Esophagus squamous epithelium (tissue), 5 donors: ENCODE data around the gene SLC2A13. TPM values are rescaled to one million over a fixed set of nuclear protein-coding genes. Genes with fewer than 3 reads are reported as not detected.

Source experiments
- DNase-seq: peaks from one replicate; lab custom pipeline; 2025; lab: John Stamatoyannopoulos, UW
- H3K27ac ChIP-seq, 4 donors: fragments of 200-600 bp; sonication (generic); one replicate each; pipeline ENCODE4 v1.5.1; 2016 to 2019; ENCODE audit warnings: mild to moderate bottlenecking in 1 of 4
- H3K27me3 ChIP-seq, 4 donors: fragments of 200-600 bp; sonication (generic); 1 replicate in 3 of 4; 2 replicates in 1 of 4; pipeline versions ENCODE4 v1.5.1 to v1.6.0; 2017 to 2021; ENCODE audit warnings: antibody characterized with exemption in 1 of 4
- H3K36me3 ChIP-seq, 3 donors: fragments of 200-600 bp; sonication (generic); one replicate each; pipeline ENCODE4 v1.5.1; 2016 to 2019
- H3K4me1 ChIP-seq, 3 donors: fragments of 200-600 bp; sonication (generic); one replicate each; pipeline ENCODE4 v1.5.1; 2017 to 2019
- H3K4me3 ChIP-seq, 4 donors: fragments of 200-600 bp; sonication (generic); 1 replicate in 3 of 4; 2 replicates in 1 of 4; pipeline ENCODE4 v1.5.1; 2016 to 2019; ENCODE audit warnings: mild to moderate bottlenecking in 2 of 4, moderate library complexity in 1 of 4
- H3K9me3 ChIP-seq, 3 donors: fragments of 200-600 bp; sonication (generic); one replicate each; pipeline ENCODE4 v1.5.1; 2016 to 2019
- POLR2A ChIP-seq, 4 donors: fragments of 450-650 bp; IDR thresholded peaks; one replicate each; pipeline ENCODE4 v1.6.1; 2017; ENCODE audit warnings: antibody characterized with exemption in 4 of 4, mild to moderate bottlenecking in 4 of 4, moderate library complexity in 3 of 4
- WGBS, 2 donors: methylation state at CpG; one replicate each; pipeline ENCODE4 v1.1.5; 2018; 5-methylcytosine and 5-hydroxymethylcytosine counted together
- intact Hi-C: fragments of 100-400 bp; cut with DNase I; formaldehyde crosslinking; loops from one replicate; pipeline ENCODE4 v1.15.0; 2022
- total RNA-seq, 4 donors: library from RNA; depleted of rRNA; stranded (reverse); fragments of >200 nt; gene quantifications; one replicate each; pipeline ENCODE4 v1.1.0, GENCODE V29; 2016
- TF ChIP-seq, protein P1 (sequence below), 6 experiments: fragments of 450-650 bp in 4 of 6; fragments of 200-600 bp in 2 of 6; sonication (generic) in 2 of 6; IDR thresholded peaks; one replicate each; pipeline ENCODE4 v1.5.1; 2016 to 2019; ENCODE audit warnings: antibody characterized with exemption in 6 of 6, mild to moderate bottlenecking in 4 of 6, moderate library complexity in 4 of 6
- donor health status: DM: yes; HTN: yes; CAD: no.

SLC2A13 gene
- total RNA-seq, 4 donors from 2014 or later = 2.6 to 10.5 (median 4.0) TPM

GRCh38 chr12:40149673-40150260, 43.9 kb upstream of the SLC2A13 start:
- no peaks in the 10 kb centered on the region for H3K9me3 ChIP-seq
- DNase-seq = no peak
- no peaks in the 10 kb centered on the region for H3K36me3 ChIP-seq
- no peaks in the 10 kb centered on the region for H3K27me3 ChIP-seq
- H3K4me1 ChIP-seq = peaks cover 0 to 13% (median 0%) of the 10 kb centered on the region in 3 donors
- no peak overlapping the region for H3K27ac ChIP-seq
- WGBS, 2 donors = 50 to 82% methylated on average over 1 of the region's 1 CpG
- intact Hi-C loops = loop anchor here (5.0 kb wide), 1 partner anchor 163 kb away; no protein-coding TSS in a partner anchor
- TF ChIP-seq, protein P1, sequence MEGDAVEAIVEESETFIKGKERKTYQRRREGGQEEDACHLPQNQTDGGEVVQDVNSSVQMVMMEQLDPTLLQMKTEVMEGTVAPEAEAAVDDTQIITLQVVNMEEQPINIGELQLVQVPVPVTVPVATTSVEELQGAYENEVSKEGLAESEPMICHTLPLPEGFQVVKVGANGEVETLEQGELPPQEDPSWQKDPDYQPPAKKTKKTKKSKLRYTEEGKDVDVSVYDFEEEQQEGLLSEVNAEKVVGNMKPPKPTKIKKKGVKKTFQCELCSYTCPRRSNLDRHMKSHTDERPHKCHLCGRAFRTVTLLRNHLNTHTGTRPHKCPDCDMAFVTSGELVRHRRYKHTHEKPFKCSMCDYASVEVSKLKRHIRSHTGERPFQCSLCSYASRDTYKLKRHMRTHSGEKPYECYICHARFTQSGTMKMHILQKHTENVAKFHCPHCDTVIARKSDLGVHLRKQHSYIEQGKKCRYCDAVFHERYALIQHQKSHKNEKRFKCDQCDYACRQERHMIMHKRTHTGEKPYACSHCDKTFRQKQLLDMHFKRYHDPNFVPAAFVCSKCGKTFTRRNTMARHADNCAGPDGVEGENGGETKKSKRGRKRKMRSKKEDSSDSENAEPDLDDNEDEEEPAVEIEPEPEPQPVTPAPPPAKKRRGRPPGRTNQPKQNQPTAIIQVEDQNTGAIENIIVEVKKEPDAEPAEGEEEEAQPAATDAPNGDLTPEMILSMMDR (IDR thresholded peaks at IDR 0.05) = no peak
- TF ChIP-seq POLR2A (IDR thresholded peaks at IDR 0.05) = no peak
- H3K4me3 ChIP-seq = no peak overlapping the region

DNA sequence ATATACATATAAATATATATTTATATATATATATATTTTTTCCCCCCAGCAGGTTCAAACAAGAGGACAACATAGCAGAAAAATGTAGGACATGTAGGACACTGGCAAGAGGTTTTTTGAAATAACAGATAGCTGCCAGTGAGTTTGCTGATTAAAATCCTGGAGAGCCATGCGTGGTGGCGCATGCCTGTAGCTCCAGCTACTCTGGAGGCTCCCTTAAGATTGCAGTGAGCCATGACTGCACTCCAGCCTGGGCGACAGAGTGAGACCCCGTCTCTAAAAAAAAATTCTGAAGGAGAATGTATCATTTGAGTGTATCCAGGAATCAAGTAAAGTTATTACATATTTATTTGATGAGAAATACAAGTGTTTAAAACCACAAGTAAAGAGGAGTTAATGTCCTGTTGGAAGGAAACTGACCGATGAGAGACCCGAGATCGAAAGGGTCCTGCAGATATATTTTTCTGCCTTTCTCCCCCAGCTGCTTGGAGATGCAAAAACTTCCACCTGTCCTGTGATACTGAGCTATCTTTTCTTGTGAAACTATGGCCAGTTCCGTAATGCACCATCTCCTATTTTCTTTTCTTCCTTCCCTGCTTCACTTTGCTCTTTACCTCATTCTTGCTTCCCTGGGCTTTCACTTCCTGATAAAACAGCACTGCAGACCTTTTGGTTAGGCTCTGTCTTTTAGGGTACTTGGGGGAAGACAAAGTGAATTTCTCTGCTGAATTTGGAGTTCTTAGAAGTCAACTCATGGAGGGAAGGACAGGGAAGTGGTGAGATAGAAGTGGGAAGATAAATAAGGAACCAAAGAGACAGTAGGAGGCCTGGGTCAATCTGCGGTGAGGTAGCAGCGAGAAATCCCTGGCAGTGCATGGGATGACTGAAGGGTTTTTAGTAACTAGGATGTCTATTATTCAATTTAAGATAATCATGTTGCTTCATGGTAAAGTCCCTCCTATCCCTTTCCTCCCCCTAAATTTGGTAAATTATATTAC, 41.2 kb upstream of the SLC2A13 start:
- no peaks in the 10 kb centered on the region for H3K9me3 ChIP-seq
- intact Hi-C loops = no loop called here
- no peaks in the 10 kb centered on the region for H3K36me3 ChIP-seq
- H3K4me3 ChIP-seq = no peak overlapping the region
- no peaks in the 10 kb centered on the region for H3K27me3 ChIP-seq
- no peak for DNase-seq
- WGBS, 2 donors = 54 to 74% methylated on average over 10 of the region's 10 CpGs
- no peak overlapping the region for H3K27ac ChIP-seq
- no peaks in the 10 kb centered on the region for H3K4me1 ChIP-seq
- TF ChIP-seq POLR2A (IDR thresholded peaks at IDR 0.05) = no peak

DNA sequence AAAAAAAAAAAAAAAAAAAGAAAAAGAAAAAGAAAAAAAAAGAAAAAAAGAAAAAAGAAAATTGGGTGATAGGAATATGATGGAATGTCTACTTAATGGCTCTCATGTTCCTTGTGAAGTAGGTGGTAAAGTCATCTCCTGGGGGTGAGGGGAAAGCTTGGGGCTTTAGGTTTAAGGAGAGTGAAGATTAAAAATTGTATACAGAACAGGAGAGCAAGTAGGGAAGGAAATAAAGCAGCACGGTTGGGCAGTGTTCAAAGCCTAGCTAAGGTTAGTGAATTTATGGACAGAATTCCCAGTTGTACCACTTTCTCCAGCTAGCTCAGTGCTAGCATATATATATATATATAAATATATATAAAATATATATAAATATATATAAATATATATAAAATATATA, 40.0 kb upstream of the SLC2A13 start:
- no peak for DNase-seq
- WGBS, 2 donors = 67 to 75% methylated on average over 1 of the region's 1 CpG
- Histone ChIP-seq H3K9me3 (no peaks in the 10 kb centered on the region), H3K4me3 (no peak overlapping the region), H3K36me3 (no peaks in the 10 kb centered on the region), H3K27me3 (no peaks in the 10 kb centered on the region), H3K27ac (no peak overlapping the region), H3K4me1 (no peaks in the 10 kb centered on the region)
- intact Hi-C loops = no loop called here
- TF ChIP-seq, protein P1 (IDR thresholded peaks at IDR 0.05) = no peak
- TF ChIP-seq POLR2A (IDR thresholded peaks at IDR 0.05) = no peak

- no peaks in the 10 kb centered on the region for H3K36me3 ChIP-seq
- no peak overlapping the region for H3K4me3 ChIP-seq
- intact Hi-C loops = no loop called here
- TF ChIP-seq POLR2A (IDR thresholded peaks at IDR 0.05) = no peak
- TF ChIP-seq, protein P1 (IDR thresholded peaks at IDR 0.05) = no peak
- H3K27ac ChIP-seq = no peak overlapping the region
- H3K9me3 ChIP-seq = no peaks in the 10 kb centered on the region
- 41 to 59% methylated on average over 1 of the region's 1 CpG for WGBS, 2 donors
- H3K4me1 ChIP-seq = no peaks in the 10 kb centered on the region
- H3K27me3 ChIP-seq = no peaks in the 10 kb centered on the region
- no peak for DNase-seq
Observed at GRCh38 chr12:40144023-40144422, 38.1 kb upstream of the SLC2A13 start.

DNA sequence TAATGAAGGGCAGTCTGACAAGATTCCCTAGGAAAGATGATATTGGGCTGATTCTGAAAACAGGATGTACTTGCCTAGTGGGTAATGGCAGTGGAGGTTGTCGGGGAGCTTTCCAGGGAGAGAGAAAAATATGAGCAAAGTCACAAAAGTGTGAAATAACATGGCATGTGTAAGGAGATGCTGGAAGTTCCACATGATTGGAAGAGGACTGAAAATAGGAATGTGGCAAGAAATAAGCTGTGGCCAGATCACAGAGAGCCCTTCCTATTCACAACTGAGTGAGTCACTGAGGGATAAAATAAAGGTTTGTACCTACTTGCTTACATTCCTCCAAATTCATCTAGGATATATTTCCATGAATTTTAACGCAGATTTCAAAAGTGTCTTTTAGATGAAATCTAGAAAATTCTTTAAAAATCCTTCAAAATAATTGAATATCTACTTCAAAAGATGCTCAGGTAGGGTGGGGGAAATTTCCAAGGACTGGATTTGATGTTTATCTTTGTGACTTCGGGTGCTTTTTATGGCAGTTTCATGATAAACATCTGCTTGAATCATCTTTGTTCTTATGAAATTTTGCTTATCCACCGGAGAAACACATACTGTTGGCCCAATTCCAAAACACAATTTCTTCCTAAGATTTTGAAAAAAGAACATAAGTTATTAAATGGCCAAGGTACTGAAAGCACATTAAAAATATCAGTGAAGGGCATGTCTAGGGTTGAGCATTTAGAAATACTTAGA, 36.3 kb upstream of the SLC2A13 start:
- no peak for TF ChIP-seq POLR2A (IDR thresholded peaks at IDR 0.05)
- TF ChIP-seq, protein P1 (IDR thresholded peaks at IDR 0.05) = no peak
- Histone ChIP-seq H3K36me3 (no peaks in the 10 kb centered on the region), H3K27ac (no peak overlapping the region), H3K4me3 (no peak overlapping the region), H3K4me1 (no peaks in the 10 kb centered on the region), H3K27me3 (no peaks in the 10 kb centered on the region), H3K9me3 (no peaks in the 10 kb centered on the region)
- DNase-seq = no peak
- 46 to 49% methylated on average over 4 of the region's 4 CpGs for WGBS, 2 donors
- intact Hi-C loops = no loop called here
